ENCODE data around the gene USP11. TPM values are rescaled to one million over a fixed set of nuclear protein-coding genes. Genes with fewer than 3 reads are reported as not detected.

The USP11 gene
- total RNA-seq, 1 donor from 2014 or later, result 31.4 TPM

GRCh38 chrX:47201345-47201944, 31.4 kb upstream of the USP11 start:
- DNase-seq, result no peak
- intact Hi-C loops (cut with micrococcal nuclease), result no loop called here
- no peak for ATAC-seq

- DNase-seq (no peak), ATAC-seq (no peak)
- intact Hi-C loops (cut with micrococcal nuclease), result no loop called here
These were observed 30.5 kb upstream of the USP11 start for GRCh38 chrX:47202316-47202715.

- intact Hi-C loops (cut with micrococcal nuclease), result no loop called here
- no peak for DNase-seq
- no peak for ATAC-seq
These were observed 29.9 kb upstream of the USP11 start for GRCh38 chrX:47202877-47203276.

- ATAC-seq (no peak), DNase-seq (no peak)
- intact Hi-C loops (cut with micrococcal nuclease), result no loop called here
These were observed 27.8 kb upstream of the USP11 start for GRCh38 chrX:47204970-47205369.

GRCh38 chrX:47206316-47206715, 26.5 kb upstream of the USP11 start:
- ATAC-seq (no peak), DNase-seq (no peak)
- intact Hi-C loops (cut with micrococcal nuclease), result no loop called here

GRCh38 chrX:47208108-47208507, 24.7 kb upstream of the USP11 start:
- no peak for DNase-seq
- ATAC-seq, result no peak
- intact Hi-C loops (cut with micrococcal nuclease), result no loop called here

- intact Hi-C loops (cut with micrococcal nuclease), result no loop called here
- ATAC-seq, result peak; percentile 86
- DNase-seq, result peak; percentile 59
These were observed 23.1 kb upstream of the USP11 start for GRCh38 chrX:47209508-47210238.

- ATAC-seq, result no peak
- no peak for DNase-seq
- intact Hi-C loops (cut with micrococcal nuclease), result no loop called here
These were observed 22.0 kb upstream of the USP11 start for GRCh38 chrX:47210661-47211425.

- intact Hi-C loops (cut with micrococcal nuclease), result no loop called here
- ATAC-seq (no peak), DNase-seq (no peak)
These were observed 20.2 kb upstream of the USP11 start for GRCh38 chrX:47212381-47213293.

GRCh38 chrX:47214435-47215077, 18.3 kb upstream of the USP11 start:
- DNase-seq (no peak), ATAC-seq (no peak)
- intact Hi-C loops (cut with micrococcal nuclease), result no loop called here

GRCh38 chrX:47215291-47215900, 17.4 kb upstream of the USP11 start:
- no peak for DNase-seq
- ATAC-seq, result no peak
- intact Hi-C loops (cut with micrococcal nuclease), result no loop called here

GRCh38 chrX:47216393-47216925, 16.4 kb upstream of the USP11 start:
- intact Hi-C loops (cut with micrococcal nuclease), result no loop called here
- ATAC-seq (no peak), DNase-seq (no peak)

- ATAC-seq (peak; percentile 4), DNase-seq (peak; percentile 40)
- intact Hi-C loops (cut with micrococcal nuclease), result no loop called here
These were observed 15.5 kb upstream of the USP11 start for GRCh38 chrX:47217121-47217851.

GRCh38 chrX:47217852-47218279, 14.9 kb upstream of the USP11 start:
- DNase-seq (peak; percentile 95), ATAC-seq (peak; percentile 89)
- intact Hi-C loops (cut with micrococcal nuclease), result no loop called here

GRCh38 chrX:47218280-47218919, 14.4 kb upstream of the USP11 start, which contains the start of gene CDK16:
TSS of gene CDK16 (plus strand) at chrX:47218681. CDS start at chrX:47223558, 4,877 bp downstream.
- DNase-seq (peak; percentile 83), ATAC-seq (peak; percentile 76)
- intact Hi-C loops (cut with micrococcal nuclease), result no loop called here

- ATAC-seq, result peak; percentile 14
- intact Hi-C loops (cut with micrococcal nuclease), result no loop called here
- peak; percentile 66 for DNase-seq
These were observed 13.6 kb upstream of the USP11 start for GRCh38 chrX:47218920-47219815.
